SU-DHL-6 (cell line): Measurements from ENCODE around the gene KIDINS220.

Experiments
- CTCF ChIP-seq: fragments of 200-600 bp; sonication (generic); IDR thresholded peaks from one replicate; pipeline ENCODE4 v1.5.1; 2017; ENCODE audit warnings: antibody characterized with exemption, mild to moderate bottlenecking, low read length, moderate library complexity; ENCODE audit not compliant: insufficient read depth, poor library complexity, severe bottlenecking
- EZH2phosphoT487 ChIP-seq: fragments of 200-600 bp; sonication (generic), shearing (Covaris generic); conservative IDR thresholded peaks from 2 replicates; pipeline ENCODE4 v1.6.1; 2018; ENCODE audit warnings: mild to moderate bottlenecking, antibody characterized with exemption, low read length, moderate library complexity, mixed read lengths

GRCh38 chr2:8756230-8756629, 81.2 kb downstream of the KIDINS220 start:
- TF ChIP-seq CTCF (no peak), EZH2phosphoT487 (no peak)
